HG03342 (cell line): ENCODE measurements around the gene PCCA.
"Not testable (repeated sequence)": the region's sequence is repeated elsewhere in the genome, so short reads cannot be mapped to it uniquely, and the experiment has no call there.

Source experiments
- ATAC-seq: cut with Tn5 transposase; IDR thresholded peaks from one replicate; pipeline ENCODE4 v1.9.1; 2021; ENCODE audit warnings: mild to moderate bottlenecking, moderate library complexity; ENCODE audit not compliant: unreplicated experiment

The PCCA gene

GRCh38 chr13:100298691-100299090 is 209.8 kb downstream of the PCCA start:
- ATAC-seq = no peak

GRCh38 chr13:100300243-100300642 is 211.3 kb downstream of the PCCA start:
- no peak for ATAC-seq

GRCh38 chr13:100300708-100301107 is 211.8 kb downstream of the PCCA start:
- no peak for ATAC-seq

GRCh38 chr13:100301418-100301817 is 212.5 kb downstream of the PCCA start:
- no peak for ATAC-seq

GRCh38 chr13:100302391-100302790 is 213.5 kb downstream of the PCCA start:
- no peak for ATAC-seq

- ATAC-seq = no peak
Observed at GRCh38 chr13:100304229-100304628, 215.3 kb downstream of the PCCA start.

GRCh38 chr13:100305398-100305797 is 216.5 kb downstream of the PCCA start:
- no peak for ATAC-seq

- no peak for ATAC-seq
Observed at GRCh38 chr13:100306030-100306429, 217.1 kb downstream of the PCCA start.

- no peak for ATAC-seq
Observed at GRCh38 chr13:100306434-100306999, 217.6 kb downstream of the PCCA start.

GRCh38 chr13:100314132-100314910 is 225.4 kb downstream of the PCCA start:
- ATAC-seq = no peak

GRCh38 chr13:100315522-100315921 is 226.6 kb downstream of the PCCA start:
- ATAC-seq = peak; percentile 57

GRCh38 chr13:100318473-100318872 is 229.6 kb downstream of the PCCA start:
- not testable (repeated sequence) for ATAC-seq

- no peak for ATAC-seq
Observed at GRCh38 chr13:100323937-100324336, 235.0 kb downstream of the PCCA start.

- ATAC-seq = no peak
Observed at GRCh38 chr13:100330662-100331061, 241.8 kb downstream of the PCCA start.

- ATAC-seq = no peak
Observed at GRCh38 chr13:100333141-100333540, 244.2 kb downstream of the PCCA start.

- no peak for ATAC-seq
Observed at GRCh38 chr13:100334214-100334613, 245.3 kb downstream of the PCCA start.

GRCh38 chr13:100336795-100337516 is 248.1 kb downstream of the PCCA start:
- no peak for ATAC-seq

- no peak for ATAC-seq
Observed at GRCh38 chr13:100338275-100338674, 249.4 kb downstream of the PCCA start.

GRCh38 chr13:100339411-100339940 is 250.6 kb downstream of the PCCA start:
- ATAC-seq = no peak

GRCh38 chr13:100340865-100341264 is 252.0 kb downstream of the PCCA start:
- no peak for ATAC-seq

- ATAC-seq = no peak
Observed at GRCh38 chr13:100341327-100341726, 252.4 kb downstream of the PCCA start.

GRCh38 chr13:100344544-100344943 is 255.7 kb downstream of the PCCA start:
- ATAC-seq = no peak
